Sigmoid colon (tissue), 7 donors: ENCODE measurements around the gene TMEM184B. TPM values are rescaled to one million over a fixed set of nuclear protein-coding genes. Genes with fewer than 3 reads are reported as not detected.

Experiments used
- DNase-seq: peaks from one replicate; pipeline ENCODE4 v3.0.0-alpha.2; 2019
- H3K27ac ChIP-seq, 4 donors: fragments of 200-600 bp; sonication (generic); one replicate each; pipeline ENCODE4 v1.5.1; 2016 to 2019; ENCODE audit warnings: mild to moderate bottlenecking in 1 of 4
- H3K27me3 ChIP-seq, 3 donors: fragments of 200-600 bp; sonication (generic); one replicate each; pipeline ENCODE4 v1.5.1; 2019; ENCODE audit warnings: mild to moderate bottlenecking in 1 of 3
- H3K36me3 ChIP-seq, 4 donors: fragments of 200-600 bp; sonication (generic); one replicate each; pipeline ENCODE4 v1.5.1; 2016 to 2019
- H3K4me1 ChIP-seq, 4 donors: fragments of 200-600 bp; sonication (generic); one replicate each; pipeline ENCODE4 v1.5.1; 2017 to 2019
- H3K4me3 ChIP-seq, 4 donors: fragments of 200-600 bp; sonication (generic); one replicate each; pipeline ENCODE4 v1.5.1; 2017 to 2019; ENCODE audit warnings: mild to moderate bottlenecking in 2 of 4, moderate library complexity in 1 of 4
- H3K9me3 ChIP-seq, 4 donors: fragments of 200-600 bp in 3 of 4; sonication (generic) in 3 of 4; one replicate each; pipeline versions ENCODE4 v1.5.1 to v1.6.1; 2013 to 2019
- EP300 ChIP-seq, 4 donors: sonication (generic); formaldehyde crosslinking; IDR thresholded peaks; one replicate each; pipeline ENCODE4 v1.6.1; 2017; ENCODE audit warnings: antibody characterized with exemption in 4 of 4
- POLR2A ChIP-seq, 2 donors: fragments of 450-650 bp; IDR thresholded peaks; one replicate each; pipeline ENCODE4 v1.6.1; 2016; ENCODE audit warnings: antibody characterized with exemption in 2 of 2, mild to moderate bottlenecking in 2 of 2, moderate library complexity in 2 of 2
- POLR2AphosphoS5 ChIP-seq, 4 donors: sonication (generic); formaldehyde crosslinking; IDR thresholded peaks; one replicate each; pipeline ENCODE4 v1.6.1; 2017; ENCODE audit warnings: antibody characterized with exemption in 4 of 4
- WGBS, 2 donors: extraction: QIAGEN DNeasy Blood & Tissue Kit; methylation state at CpG; one replicate each; pipeline ENCODE4 v1.1.7; 2013; 5-methylcytosine and 5-hydroxymethylcytosine counted together
- intact Hi-C: fragments of 100-400 bp; cut with DNase I; formaldehyde crosslinking; loops from one replicate; pipeline ENCODE4 v1.15.1; 2023
- polyA plus RNA-seq, 3 donors: library from polyadenylated mRNA; stranded (reverse); fragments of 200-250 nt; gene quantifications; one replicate each; pipeline ENCODE4 v1.2.3, GENCODE V29; 2013
- total RNA-seq, 4 donors: library from RNA; depleted of rRNA; stranded (reverse); fragments of >200 nt; gene quantifications; one replicate each; pipeline ENCODE4 v1.1.0, GENCODE V29; 2016
- TF ChIP-seq, protein P1 (sequence below), 4 experiments: fragments of 450-650 bp in 3 of 4; fragments of 200-600 bp in 1 of 4; IDR thresholded peaks; one replicate each; pipeline ENCODE4 v1.5.1; 2016 to 2019; ENCODE audit warnings: antibody characterized with exemption in 4 of 4, mild to moderate bottlenecking in 3 of 4, moderate library complexity in 2 of 4
- donor health status: healthy with polysubstance abuse.
- donor health status: Bipolar disorder and iron deficiency.
- donor health status: healthy.

Gene TMEM184B
- total and polyA plus RNA-seq, 7 donors, result 7.2 to 96.4 (median 42.6) TPM

- Histone ChIP-seq H3K4me1 (peaks cover 0 to 41% (median 36%) of the 10 kb centered on the region in 4 donors), H3K4me3 (peak overlapping the region; percentile 80 to 92 (median 86)), H3K27ac (peak overlapping the region; percentile 97 to 100 (median 98)), H3K9me3 (no peaks in the 10 kb centered on the region), H3K27me3 (no peaks in the 10 kb centered on the region), H3K36me3 (no peaks in the 10 kb centered on the region)
- intact Hi-C loops, result loop anchor here (1.0 to 5.0 kb wide), 4 partner anchors 70 to 305 kb away; partner anchors contain the start of genes CSNK1E, DDX17 and TMEM184B
- WGBS, 2 donors, result 0 to 1% methylated on average over 74 of the region's 74 CpGs
- DNase-seq, result peak; percentile 97
- TF ChIP-seq, protein P1, sequence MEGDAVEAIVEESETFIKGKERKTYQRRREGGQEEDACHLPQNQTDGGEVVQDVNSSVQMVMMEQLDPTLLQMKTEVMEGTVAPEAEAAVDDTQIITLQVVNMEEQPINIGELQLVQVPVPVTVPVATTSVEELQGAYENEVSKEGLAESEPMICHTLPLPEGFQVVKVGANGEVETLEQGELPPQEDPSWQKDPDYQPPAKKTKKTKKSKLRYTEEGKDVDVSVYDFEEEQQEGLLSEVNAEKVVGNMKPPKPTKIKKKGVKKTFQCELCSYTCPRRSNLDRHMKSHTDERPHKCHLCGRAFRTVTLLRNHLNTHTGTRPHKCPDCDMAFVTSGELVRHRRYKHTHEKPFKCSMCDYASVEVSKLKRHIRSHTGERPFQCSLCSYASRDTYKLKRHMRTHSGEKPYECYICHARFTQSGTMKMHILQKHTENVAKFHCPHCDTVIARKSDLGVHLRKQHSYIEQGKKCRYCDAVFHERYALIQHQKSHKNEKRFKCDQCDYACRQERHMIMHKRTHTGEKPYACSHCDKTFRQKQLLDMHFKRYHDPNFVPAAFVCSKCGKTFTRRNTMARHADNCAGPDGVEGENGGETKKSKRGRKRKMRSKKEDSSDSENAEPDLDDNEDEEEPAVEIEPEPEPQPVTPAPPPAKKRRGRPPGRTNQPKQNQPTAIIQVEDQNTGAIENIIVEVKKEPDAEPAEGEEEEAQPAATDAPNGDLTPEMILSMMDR (IDR thresholded peaks at IDR 0.05), result peak in 1 of 4 experiments; percentile 12
- TF ChIP-seq POLR2AphosphoS5 (IDR thresholded peaks at IDR 0.05), result peak; percentile 61 to 91 (median 68)
- TF ChIP-seq EP300 (IDR thresholded peaks at IDR 0.05), result peak; percentile 77 to 99 (median 94)
- no peak for TF ChIP-seq POLR2A (IDR thresholded peaks at IDR 0.05)
These were observed 70.2 kb downstream of the TMEM184B start for GRCh38 chr22:38202437-38203089.

DNA sequence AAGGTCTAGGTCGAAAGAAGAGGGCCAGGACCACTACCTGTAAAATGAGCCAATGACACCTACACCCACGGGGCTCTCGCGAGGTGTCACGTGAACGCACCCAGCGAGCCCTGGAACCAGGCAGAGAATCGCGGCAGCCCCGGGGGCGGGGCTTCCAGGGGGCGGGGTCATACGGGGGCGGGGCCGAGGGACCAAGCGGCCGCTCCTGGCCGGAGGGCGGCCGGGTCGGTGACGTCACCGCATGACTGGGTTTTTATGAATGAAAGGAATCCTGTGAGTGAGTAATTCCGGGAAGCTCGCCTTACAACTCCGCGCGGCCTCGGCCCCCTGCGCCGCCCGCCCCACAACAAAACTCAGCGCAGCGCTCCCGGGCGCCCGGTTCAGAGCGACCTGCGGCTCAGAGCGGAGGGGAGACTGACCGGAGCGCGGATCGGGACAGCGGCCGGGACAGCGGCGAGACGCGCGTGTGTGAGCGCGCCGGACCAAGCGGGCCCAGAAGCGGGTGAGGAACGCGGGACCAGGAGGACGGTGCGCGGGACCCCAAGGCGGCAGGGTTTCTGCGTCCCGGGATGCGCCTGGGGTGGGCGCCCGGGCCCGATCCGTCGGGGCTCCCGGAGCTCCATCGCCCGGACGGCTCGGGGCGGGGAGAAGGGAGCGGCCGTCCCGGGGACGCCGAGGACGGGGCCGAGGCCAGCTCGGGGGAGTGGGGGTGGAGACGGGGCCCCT lies 70.9 kb downstream of the TMEM184B start, which contains the start of gene MAFF:
TSS of gene MAFF (plus strand) at position 284 of the 726 bp plus-strand sequence. CDS start 11,860 bp downstream, outside the sequence.
- no peaks in the 10 kb centered on the region for H3K36me3 ChIP-seq
- H3K4me3 ChIP-seq, result peak within 1 kb of the TSS; percentile 80 to 92 (median 86)
- TF ChIP-seq EP300 (IDR thresholded peaks at IDR 0.05), result peak in 2 of 4 donors; percentile 46 to 51
- TF ChIP-seq, protein P1 (IDR thresholded peaks at IDR 0.05), result no peak
- peak; percentile 88 to 90 for TF ChIP-seq POLR2A (IDR thresholded peaks at IDR 0.05)
- TF ChIP-seq POLR2AphosphoS5 (IDR thresholded peaks at IDR 0.05), result peak; percentile 93 to 96 (median 95)
- H3K27ac ChIP-seq, result peak within 1 kb of the TSS; percentile 97 to 100 (median 98)
- 0 to 1% methylated on average over 85 of the region's 85 CpGs for WGBS, 2 donors
- no peaks in the 10 kb centered on the region for H3K27me3 ChIP-seq
- peak; percentile 99 for DNase-seq
- no peaks in the 10 kb centered on the region for H3K9me3 ChIP-seq
- H3K4me1 ChIP-seq, result peaks cover 0 to 41% (median 37%) of the 10 kb centered on the region in 4 donors
- intact Hi-C loops, result loop anchor here (1.0 to 5.0 kb wide), 5 partner anchors 19 to 305 kb away; partner anchors contain the start of genes CSNK1E, DDX17 and TMEM184B

GRCh38 chr22:38201371-38201710 lies 71.5 kb downstream of the TMEM184B start:
- WGBS, 2 donors, result 12 to 29% methylated on average over 8 of the region's 8 CpGs
- H3K4me3 ChIP-seq, result peak overlapping the region; percentile 17 to 92 (median 86)
- DNase-seq, result no peak
- peak overlapping the region; percentile 97 to 100 (median 98) for H3K27ac ChIP-seq
- intact Hi-C loops, result loop anchor here (2.0 to 5.0 kb wide), 4 partner anchors 19 to 306 kb away; partner anchors contain the start of genes DDX17 and TMEM184B
- H3K27me3 ChIP-seq, result no peaks in the 10 kb centered on the region
- TF ChIP-seq POLR2AphosphoS5 (IDR thresholded peaks at IDR 0.05), result no peak
- TF ChIP-seq POLR2A (IDR thresholded peaks at IDR 0.05), result no peak
- TF ChIP-seq, protein P1 (IDR thresholded peaks at IDR 0.05), result no peak
- no peak for TF ChIP-seq EP300 (IDR thresholded peaks at IDR 0.05)
- H3K9me3 ChIP-seq, result no peaks in the 10 kb centered on the region
- peaks cover 0 to 41% (median 38%) of the 10 kb centered on the region in 4 donors for H3K4me1 ChIP-seq
- H3K36me3 ChIP-seq, result no peaks in the 10 kb centered on the region

- Histone ChIP-seq H3K36me3 (no peaks in the 10 kb centered on the region), H3K27me3 (no peaks in the 10 kb centered on the region), H3K4me3 (no peak overlapping the region), H3K27ac (no peak overlapping the region), H3K4me1 (peaks cover 0 to 30% (median 26%) of the 10 kb centered on the region in 4 donors), H3K9me3 (no peaks in the 10 kb centered on the region)
- TF ChIP-seq POLR2A (IDR thresholded peaks at IDR 0.05) (no peak), EP300 (IDR thresholded peaks at IDR 0.05) (no peak), POLR2AphosphoS5 (IDR thresholded peaks at IDR 0.05) (no peak)
- TF ChIP-seq, protein P1 (IDR thresholded peaks at IDR 0.05), result no peak
- 82 to 88% methylated on average over 10 of the region's 10 CpGs for WGBS, 2 donors
- DNase-seq, result no peak
- intact Hi-C loops, result loop anchor here (2.0 to 5.0 kb wide), 4 partner anchors 17 to 307 kb away; partner anchors contain the start of genes DDX17 and TMEM184B
These were observed 72.8 kb downstream of the TMEM184B start for GRCh38 chr22:38199826-38200559.
